Psoas muscle (tissue), 8 donors: ENCODE measurements around the gene ORC3. TPM values are rescaled to one million over a fixed set of nuclear protein-coding genes. Genes with fewer than 3 reads are reported as not detected.

Experiments used
- ATAC-seq, 4 donors: fragments of 200-7000 bp; cut with Tn5 transposase; one replicate each; pipeline ENCODE4 v1.9.1; 2020; ENCODE audit warnings: moderate library complexity in 3 of 4, mild to moderate bottlenecking in 2 of 4
- DNase-seq, 2 donors: peaks; one replicate each; pipeline ENCODE4 v3.0.0-alpha.2; 2020
- H3K27ac ChIP-seq: fragments of 200-600 bp; one replicate; pipeline ENCODE4 v1.8.0; 2022
- H3K27me3 ChIP-seq, 3 donors: fragments of 200-600 bp in 1 of 3; one replicate each; pipeline versions ENCODE4 v1.6.1 to v1.8.0; 2013 to 2022; ENCODE audit warnings: low read length in 2 of 3, mild to moderate bottlenecking in 2 of 3, moderate library complexity in 1 of 3; ENCODE audit not compliant: insufficient read depth in 3 of 3
- H3K36me3 ChIP-seq, 2 donors: fragments of 200-600 bp in 1 of 2; one replicate each; pipeline versions ENCODE4 v1.6.1 to v1.8.0; 2013 to 2022; ENCODE audit warnings: low read depth in 1 of 2, mild to moderate bottlenecking in 1 of 2, moderate library complexity in 1 of 2; ENCODE audit not compliant: insufficient read depth in 1 of 2
- H3K4me1 ChIP-seq: fragments of 200-600 bp; one replicate; pipeline ENCODE4 v1.8.0; 2022
- H3K4me3 ChIP-seq: fragments of 200-600 bp; one replicate; pipeline ENCODE4 v1.8.0; 2022; ENCODE audit warnings: mild to moderate bottlenecking
- H3K9me3 ChIP-seq: fragments of 200-600 bp; one replicate; pipeline ENCODE4 v1.8.0; 2022
- CTCF ChIP-seq: fragments of 200-600 bp; IDR thresholded peaks from one replicate; pipeline ENCODE4 v1.8.0; 2022; ENCODE audit warnings: antibody characterized with exemption
- WGBS, 3 donors: extraction: QIAGEN DNeasy Blood & Tissue Kit; methylation state at CpG; one replicate each; pipeline versions ENCODE4 v1.1.6 to v1.1.7; 2013; 5-methylcytosine and 5-hydroxymethylcytosine counted together
- intact Hi-C, 2 donors: fragments of 100-400 bp; cut with DNase I; formaldehyde crosslinking; loops; one replicate each; pipeline versions ENCODE4 v1.11.0 to v1.14.2; 2022
- polyA plus RNA-seq, 3 donors: library from polyadenylated mRNA; stranded (reverse); fragments of 200-250 nt; gene quantifications; one replicate each; pipeline ENCODE4 v1.2.3, GENCODE V29; 2013
- total RNA-seq, 4 donors: library from RNA; stranded (reverse); fragmentation: NEBNext Ultra II Directional in 2 of 4; extraction: Animal tissue kit (Norgen Biotek cat#: 25700) in 2 of 4; gene quantifications; one replicate each; pipeline versions ENCODE4 v1.2.1 to v1.2.4, GENCODE V29; 2021 to 2023
- donor health status: healthy with polysubstance abuse.
- donor health status: DM: no; HTN: no; CAD: no; lungs with moderate emphysema.
- donor health status: Bipolar disorder and iron deficiency.
- donor health status: healthy.
- donor health status: DM: yes; HTN: yes; CAD: no.
- donor health status: DM: no; HTN: no; CAD: no.
- donor health status: DM: no; HTN: no; CAD: no.
- donor health status: DM: yes; HTN: yes; CAD: no.

The ORC3 gene
- total and polyA plus RNA-seq, 7 donors = 14.5 to 44.0 (median 19.6) TPM

- H3K27me3 ChIP-seq = no peaks in the 10 kb centered on the region
- no peak for DNase-seq
- no peak for ATAC-seq
- 15 to 23% (median 17%) methylated on average over 8 of the region's 8 CpGs for WGBS, 3 donors
- H3K36me3 ChIP-seq = no peaks in the 10 kb centered on the region
- H3K27ac ChIP-seq = peak overlapping the region; percentile 99
- H3K9me3 ChIP-seq = no peaks in the 10 kb centered on the region
- intact Hi-C loops = no loop called here
- TF ChIP-seq CTCF = no peak
- peaks cover 32% of the 10 kb centered on the region for H3K4me1 ChIP-seq
- H3K4me3 ChIP-seq = peak overlapping the region; percentile 93
These were observed 107.9 kb downstream of the ORC3 start for GRCh38 chr6:87697581-87698546.

- intact Hi-C loops = no loop called here
- H3K9me3 ChIP-seq = no peaks in the 10 kb centered on the region
- H3K4me3 ChIP-seq = peak overlapping the region; percentile 93
- H3K4me1 ChIP-seq = peaks cover 27% of the 10 kb centered on the region
- peak overlapping the region; percentile 99 for H3K27ac ChIP-seq
- H3K36me3 ChIP-seq = no peaks in the 10 kb centered on the region
- DNase-seq (no peak), ATAC-seq (no peak)
- H3K27me3 ChIP-seq = no peaks in the 10 kb centered on the region
- TF ChIP-seq CTCF = no peak
- 0 to 9% (median 3%) methylated on average over 2 of the region's 2 CpGs for WGBS, 3 donors
These were observed 108.6 kb downstream of the ORC3 start for GRCh38 chr6:87698547-87699006.

- TF ChIP-seq CTCF = no peak
- H3K27ac ChIP-seq = peak overlapping the region; percentile 99
- WGBS, 3 donors = 1 to 2% (median 1%) methylated on average over 4 of the region's 4 CpGs
- DNase-seq (no peak), ATAC-seq (no peak)
- intact Hi-C loops = no loop called here
- peaks cover 24% of the 10 kb centered on the region for H3K4me1 ChIP-seq
- no peaks in the 10 kb centered on the region for H3K9me3 ChIP-seq
- H3K36me3 ChIP-seq = no peaks in the 10 kb centered on the region
- H3K4me3 ChIP-seq = peak overlapping the region; percentile 93
- H3K27me3 ChIP-seq = no peaks in the 10 kb centered on the region
These were observed 109.6 kb downstream of the ORC3 start for GRCh38 chr6:87699576-87699975.

GRCh38 chr6:87700397-87701343, 110.7 kb downstream of the ORC3 start:
- H3K9me3 ChIP-seq = no peaks in the 10 kb centered on the region
- H3K4me1 ChIP-seq = peaks cover 14% of the 10 kb centered on the region
- intact Hi-C loops = loop anchor here in 1 of 2 donors (2.0 kb wide), 1 partner anchor 30 kb away; no protein-coding TSS in a partner anchor
- DNase-seq = peak; percentile 24 to 58
- H3K36me3 ChIP-seq = no peaks in the 10 kb centered on the region
- no peaks in the 10 kb centered on the region for H3K27me3 ChIP-seq
- ATAC-seq = peak; percentile 63 to 69 (median 66)
- no peak for TF ChIP-seq CTCF
- H3K27ac ChIP-seq = peak overlapping the region; percentile 99
- H3K4me3 ChIP-seq = peak overlapping the region; percentile 93
- 0% methylated on average over 18 of the region's 18 CpGs for WGBS, 3 donors
